CD4-positive, alpha-beta T cell treated with Interleukin-10 for 1 hour (primary cell): ENCODE data around the gene LRRTM4.

Experiments used
- DNase-seq: peaks from one replicate; pipeline ENCODE4 v3.0.0-alpha.2; 2020

LRRTM4 gene

DNA sequence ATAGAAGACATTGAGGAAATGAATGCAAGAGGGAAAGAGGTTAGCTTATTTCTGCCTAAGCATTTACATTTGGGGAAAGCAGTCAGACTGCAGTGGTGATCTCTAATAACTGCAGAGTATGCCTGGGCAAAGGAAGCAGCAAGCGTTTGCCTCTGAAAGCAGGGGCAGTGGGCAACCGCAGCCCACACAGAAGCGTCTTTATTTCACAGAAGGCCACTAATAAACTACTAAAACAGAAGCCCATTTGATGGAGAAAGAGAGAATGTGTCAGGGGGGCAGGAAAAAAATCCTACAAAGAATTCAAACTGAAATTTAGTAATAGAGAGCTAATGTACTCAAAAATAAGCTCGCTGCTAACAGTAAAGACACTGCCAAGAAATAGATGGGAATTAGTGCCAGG, 53.1 kb downstream of the LRRTM4 start:
- no peak for DNase-seq

DNA sequence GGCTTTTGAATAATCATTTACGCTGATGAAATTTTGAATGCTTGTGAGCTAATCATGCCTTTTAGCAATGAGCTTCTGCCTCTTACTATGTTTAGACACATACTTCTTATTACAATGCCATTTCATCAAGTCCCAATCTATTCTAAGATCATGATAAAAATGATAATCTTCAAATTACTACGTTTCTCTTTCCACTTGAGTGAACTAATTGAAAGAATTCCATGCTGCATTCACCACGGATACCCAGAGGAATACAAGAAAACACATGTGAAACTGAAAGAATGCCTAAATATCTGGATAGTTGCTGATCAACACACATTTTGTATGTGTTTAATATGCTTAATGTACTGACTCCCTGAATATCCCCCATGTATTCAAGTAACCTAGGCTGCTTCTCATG, 62.3 kb downstream of the LRRTM4 start:
- DNase-seq: no peak

DNA sequence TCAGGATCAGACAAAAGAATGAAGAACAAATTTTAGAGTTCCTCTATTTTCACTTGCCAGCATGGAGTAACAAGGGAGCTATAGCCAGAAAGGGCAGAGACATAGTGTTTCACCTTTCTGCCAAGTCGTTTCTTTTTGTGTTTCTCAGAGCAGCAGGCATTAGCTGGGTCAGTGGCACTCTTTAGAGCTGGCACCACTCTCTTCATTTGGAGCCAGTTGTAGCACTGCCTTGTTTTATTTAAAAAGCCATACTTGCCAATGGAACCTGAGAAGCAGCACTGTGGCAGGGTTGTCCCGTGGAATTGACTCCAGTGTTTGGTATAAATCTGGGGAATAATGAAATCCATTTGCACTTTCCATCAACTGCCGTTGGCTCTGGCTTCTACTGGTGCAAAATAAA, 64.0 kb downstream of the LRRTM4 start:
- no peak for DNase-seq

DNA sequence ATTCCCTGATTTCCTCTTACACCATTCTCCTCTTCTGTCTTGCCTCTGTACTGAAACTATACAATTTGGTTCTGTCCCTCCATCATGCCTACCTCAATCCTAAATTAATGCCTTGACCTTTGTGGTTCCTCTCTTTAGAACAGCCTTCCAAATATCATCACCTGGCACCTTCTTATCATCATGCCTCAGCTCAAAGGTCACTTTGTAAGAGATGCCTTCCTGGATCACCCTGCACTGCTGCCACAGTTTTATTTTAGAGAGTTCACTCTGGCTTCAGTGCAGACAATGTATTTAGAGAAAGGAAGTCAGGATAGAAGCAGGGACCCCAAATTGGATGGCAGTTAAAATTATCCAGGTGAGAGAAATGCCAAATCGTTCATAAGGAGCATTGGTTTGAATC, 64.5 kb downstream of the LRRTM4 start:
- DNase-seq: no peak

DNA sequence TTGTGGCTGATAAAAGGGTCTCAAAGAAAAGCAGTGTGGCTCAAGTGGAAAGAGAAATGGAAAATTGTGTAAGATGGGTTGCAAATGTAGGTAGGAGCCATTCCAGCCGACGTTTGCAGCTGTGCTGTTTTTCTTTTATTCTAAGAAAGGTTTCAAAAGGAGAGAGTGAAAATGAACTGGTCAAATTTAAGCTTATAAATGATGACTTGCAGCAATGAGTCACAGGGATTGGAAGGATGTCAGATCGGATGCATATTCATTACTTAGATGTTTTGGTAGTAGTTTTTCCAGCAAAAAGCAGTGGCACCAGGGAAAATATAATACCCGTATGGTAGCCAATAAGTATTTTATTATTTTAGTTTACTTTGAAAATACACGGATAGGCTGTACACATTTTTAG, 79.1 kb downstream of the LRRTM4 start:
- DNase-seq: no peak

DNA sequence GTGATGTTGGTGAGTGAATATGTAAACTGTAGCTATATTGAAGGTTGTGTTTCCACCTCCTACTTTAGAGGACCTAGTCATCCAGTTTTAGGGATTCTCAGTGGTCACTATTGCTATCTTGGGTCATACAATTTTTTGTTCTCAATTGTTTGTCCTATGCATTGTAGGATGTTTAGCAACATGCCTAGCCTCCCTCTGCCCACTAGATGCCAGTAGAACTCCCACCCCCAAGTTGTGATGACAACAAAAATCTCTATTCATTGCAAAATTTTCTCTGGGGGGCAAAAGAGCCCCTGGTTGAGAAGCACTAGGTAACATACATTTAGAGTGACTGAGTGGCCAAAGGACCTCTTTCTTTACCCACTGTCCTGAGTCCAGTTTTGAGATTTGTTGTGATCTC, 87.3 kb downstream of the LRRTM4 start:
- no peak for DNase-seq

DNA sequence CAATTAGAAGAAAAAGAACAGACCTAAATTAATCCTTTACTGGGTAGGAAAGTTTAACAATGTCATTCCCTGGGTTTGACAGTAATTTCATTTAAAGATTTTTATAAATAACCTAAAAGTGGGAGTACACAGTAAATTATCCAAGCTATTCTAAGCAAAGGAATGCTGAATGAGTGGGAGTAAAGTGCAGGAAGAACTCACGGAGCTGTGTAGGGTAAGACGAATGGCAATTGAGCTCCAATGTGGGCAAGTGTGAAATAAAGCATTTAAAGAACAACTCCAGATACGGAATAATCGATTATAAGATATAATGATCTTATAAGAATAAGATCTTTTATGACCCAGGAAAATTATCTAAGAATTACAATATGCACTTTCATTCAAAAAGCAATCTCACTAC, 93.2 kb downstream of the LRRTM4 start:
- DNase-seq: no peak

DNA sequence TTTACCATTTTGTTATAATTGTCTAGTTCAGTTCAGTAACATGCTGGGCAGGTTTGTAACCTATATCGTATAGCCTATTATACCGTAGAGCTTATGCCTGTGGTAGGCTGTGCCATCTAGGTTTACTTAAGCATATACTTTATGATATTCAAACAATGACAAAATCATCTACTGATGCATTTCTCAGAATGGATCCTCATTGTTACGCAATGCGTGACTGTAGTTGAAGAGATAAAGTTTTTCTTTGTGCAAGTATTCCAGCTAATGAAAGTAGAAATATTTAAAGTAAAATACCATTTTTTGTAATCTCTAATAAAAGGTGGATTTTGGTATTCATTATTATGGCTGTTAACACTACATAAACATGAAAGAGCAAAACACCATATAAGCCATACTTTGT, 100.2 kb downstream of the LRRTM4 start:
- no peak for DNase-seq

DNA sequence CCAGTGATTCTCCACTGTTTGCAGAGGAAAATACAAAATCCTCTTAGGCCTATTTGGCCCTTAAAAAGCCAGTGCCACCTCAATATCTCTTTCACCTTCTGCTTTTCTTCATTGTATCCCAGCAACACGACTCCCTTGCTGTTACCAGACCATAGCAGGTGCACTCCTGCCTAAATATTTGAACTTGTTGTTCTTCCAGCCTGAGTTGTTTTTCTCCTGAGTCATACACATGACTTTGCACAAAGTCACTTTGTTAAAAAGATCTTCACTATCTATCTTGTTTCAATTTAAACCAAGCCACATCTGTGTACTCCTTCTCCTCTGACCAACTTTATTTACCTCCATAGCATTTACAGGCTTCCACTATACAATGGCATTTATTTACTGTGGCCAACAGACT, 103.6 kb downstream of the LRRTM4 start:
- DNase-seq: no peak

DNA sequence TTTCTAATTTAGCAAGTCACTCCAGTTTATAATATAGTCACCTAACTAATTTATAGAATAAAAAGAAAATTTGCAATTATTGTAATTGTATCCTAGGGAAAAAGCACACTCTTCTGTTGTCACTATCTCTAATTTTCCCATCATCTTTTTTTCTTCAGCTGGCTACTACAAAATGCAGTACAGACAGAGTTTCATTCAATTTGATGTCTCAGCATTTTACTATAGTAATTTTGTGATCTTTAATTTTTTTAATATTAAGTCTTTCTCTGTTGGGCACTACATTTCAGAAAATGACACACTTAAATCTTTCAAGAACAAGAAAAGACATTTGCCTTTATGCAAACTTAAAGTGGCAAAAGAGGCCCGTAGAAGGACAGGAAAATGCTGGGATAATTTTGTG, 118.0 kb downstream of the LRRTM4 start:
- DNase-seq: no peak

DNA sequence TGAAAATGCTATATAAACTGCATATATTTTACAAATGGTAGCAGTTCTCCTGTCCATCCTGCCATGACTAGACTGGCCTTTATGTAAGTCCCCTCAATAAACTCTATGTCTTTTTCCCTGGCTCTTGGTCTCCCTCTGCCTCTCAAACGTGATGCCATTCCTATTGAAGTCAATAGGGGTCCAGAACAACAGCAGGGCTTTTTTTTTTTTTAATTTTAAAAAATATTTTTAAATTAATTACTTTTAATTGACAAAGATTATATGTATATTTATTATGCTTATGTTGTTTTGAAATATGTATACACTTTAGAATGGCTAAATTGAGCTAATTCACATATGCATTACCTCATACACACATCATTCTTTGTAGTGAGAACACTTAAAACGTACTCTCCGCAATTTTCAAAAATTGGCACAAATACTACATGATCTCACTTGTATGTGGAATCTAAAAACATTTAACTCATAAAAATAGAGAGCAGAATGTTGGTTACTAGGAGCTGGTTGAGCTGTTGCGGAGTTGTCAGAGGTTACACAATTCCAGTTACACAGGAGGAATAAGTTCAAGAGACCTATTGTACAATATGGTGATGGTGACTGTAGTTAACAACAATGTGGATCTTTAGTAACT, 123.1 kb downstream of the LRRTM4 start:
- DNase-seq: no peak

DNA sequence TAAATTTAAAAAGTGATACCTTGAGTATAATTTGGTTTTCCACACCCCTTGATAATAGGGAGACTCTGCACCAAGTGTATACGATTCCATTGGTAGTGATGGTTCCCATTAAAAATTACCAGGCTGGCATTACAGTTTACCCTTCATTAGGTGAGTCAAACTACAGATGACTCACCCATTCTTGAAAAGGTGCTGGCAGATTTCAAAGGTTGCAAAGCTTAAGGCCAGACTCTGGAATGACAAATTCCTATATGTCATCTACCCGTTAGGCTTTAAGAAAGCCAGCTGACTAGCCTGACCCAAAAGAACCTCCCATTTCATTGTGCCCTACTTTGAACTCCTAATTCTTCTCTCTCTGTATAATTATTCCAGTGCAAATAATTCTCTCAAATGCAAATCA, 124.4 kb downstream of the LRRTM4 start:
- DNase-seq: no peak

DNA sequence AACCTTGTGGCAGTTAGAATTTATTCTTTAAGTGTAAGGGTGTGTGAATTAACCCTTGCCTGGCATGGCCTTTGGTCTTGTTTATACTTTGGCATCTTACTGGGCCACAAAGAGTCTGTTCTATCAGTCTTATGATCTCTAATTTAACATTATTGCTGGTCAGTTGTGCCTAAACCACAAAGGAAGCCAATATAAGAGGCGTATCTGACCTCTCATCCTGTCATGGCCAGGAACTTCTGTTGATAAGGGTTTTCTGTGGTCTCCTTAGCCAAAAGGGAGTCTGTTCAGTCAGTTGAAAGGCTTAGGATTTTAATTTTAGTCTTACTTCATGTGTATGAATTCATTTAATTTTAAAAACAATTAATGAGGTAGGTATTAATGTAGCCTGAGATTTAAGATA, 127.2 kb downstream of the LRRTM4 start:
- DNase-seq: no peak

DNA sequence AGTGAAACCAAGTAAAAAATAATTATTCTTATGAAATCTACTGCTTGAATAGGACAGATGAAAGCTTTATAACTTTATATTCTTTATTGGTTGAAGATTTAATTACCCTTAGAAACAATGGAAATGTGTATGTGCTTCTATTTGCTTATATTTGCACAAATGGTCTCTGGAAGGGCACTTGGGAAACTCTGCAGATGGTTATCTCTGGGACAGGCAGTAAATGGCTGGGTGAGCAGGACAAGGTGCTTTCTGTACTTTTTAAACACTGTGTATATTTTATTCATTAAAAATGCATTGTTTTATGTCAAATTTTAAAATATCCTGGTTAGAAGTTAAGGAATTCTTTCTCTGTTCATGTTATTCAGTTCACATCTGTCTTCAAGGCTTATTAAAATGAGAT, 131.1 kb downstream of the LRRTM4 start:
- DNase-seq: no peak

DNA sequence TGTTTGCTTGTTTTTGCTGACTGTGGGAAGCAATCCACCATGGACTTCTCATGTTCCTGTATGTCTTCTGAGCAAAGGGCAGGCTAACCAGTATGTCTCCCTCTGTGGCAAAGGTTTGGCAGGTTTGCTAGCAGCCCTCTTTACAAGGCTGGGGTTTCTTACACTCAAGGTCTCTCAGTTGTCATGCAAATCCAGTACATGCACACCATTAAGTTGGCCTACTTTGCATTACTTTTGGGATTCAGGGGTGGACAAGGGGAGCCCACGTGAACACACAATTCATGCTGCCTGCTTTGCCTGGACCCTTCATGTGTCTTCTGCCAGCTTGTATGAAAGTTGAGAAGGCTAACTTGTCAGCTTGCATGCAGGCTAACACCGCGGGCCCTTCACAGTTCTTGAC, 134.9 kb downstream of the LRRTM4 start:
- DNase-seq: no peak

DNA sequence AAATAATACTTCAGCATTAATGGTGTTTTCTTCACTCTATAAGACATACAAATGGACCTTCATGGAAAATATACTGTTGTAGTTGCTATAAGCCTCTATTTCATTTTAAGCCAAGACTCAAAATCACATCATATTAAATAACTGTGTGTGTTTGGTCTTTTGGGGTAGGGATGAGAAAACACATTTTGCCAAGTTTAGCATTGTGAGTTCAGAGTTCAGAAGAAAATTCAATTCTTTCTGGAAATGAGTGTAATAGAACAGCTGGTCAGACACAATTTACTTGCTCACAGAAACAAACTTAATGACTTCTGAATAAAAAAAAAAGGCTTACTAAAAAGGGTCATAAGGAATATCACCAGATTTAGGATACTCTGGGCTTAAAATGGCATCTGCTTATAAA, 149.5 kb downstream of the LRRTM4 start:
- no peak for DNase-seq

DNA sequence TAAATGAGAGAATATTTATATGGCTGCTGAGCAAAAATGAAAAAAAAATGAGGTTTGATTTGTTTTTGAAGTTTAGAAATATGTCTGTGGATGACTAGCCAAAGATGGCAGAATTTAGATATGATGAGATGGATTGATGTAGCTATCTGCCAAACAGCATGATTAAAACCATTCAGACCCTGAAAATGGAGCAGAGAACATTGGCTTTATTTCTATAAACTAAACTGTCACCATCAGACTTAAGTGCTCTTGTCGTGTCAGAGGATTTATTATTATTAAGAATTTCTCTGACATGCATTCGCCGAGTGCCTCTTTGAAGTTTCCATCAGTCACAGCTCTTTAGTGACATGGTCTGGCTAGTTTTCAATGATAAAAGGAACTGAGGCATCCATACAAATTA, 151.7 kb downstream of the LRRTM4 start:
- no peak for DNase-seq

DNA sequence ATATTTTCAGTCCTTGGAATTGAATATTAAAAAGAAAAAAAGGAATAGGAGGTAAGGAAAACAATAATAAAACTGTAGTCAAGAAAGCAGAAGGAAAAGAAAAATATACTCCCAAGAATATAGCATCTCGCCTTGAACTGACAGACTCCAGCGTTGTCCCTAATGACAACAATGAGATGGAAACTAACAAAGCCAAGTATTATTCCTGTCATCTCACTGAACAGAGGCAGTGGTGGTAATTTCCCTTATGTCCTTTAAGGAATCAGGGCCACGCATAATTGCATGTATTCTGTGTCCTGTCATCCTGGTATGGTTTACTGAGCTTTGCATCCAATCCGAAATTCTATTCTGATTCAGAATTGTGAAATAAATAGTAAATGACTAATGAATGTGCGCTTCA, 158.9 kb downstream of the LRRTM4 start:
- DNase-seq: no peak

DNA sequence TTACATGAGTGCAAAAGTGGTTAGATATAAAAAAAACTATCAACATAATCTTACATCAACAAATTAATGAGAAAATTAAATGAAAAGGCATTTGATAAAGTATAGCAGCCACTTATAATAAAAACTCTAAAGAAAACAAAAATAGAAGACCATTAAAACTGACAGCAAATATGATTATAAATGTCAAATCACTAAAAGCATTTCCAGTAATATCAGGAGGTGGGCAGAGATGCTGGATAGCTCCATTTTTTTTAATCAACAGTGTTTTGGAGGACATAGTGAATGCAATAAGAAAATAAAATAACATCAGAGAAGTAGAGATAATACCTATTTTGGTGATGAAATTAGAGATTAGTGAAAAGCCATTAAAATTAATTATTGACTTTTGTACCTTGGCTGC, 173.4 kb downstream of the LRRTM4 start:
- no peak for DNase-seq

DNA sequence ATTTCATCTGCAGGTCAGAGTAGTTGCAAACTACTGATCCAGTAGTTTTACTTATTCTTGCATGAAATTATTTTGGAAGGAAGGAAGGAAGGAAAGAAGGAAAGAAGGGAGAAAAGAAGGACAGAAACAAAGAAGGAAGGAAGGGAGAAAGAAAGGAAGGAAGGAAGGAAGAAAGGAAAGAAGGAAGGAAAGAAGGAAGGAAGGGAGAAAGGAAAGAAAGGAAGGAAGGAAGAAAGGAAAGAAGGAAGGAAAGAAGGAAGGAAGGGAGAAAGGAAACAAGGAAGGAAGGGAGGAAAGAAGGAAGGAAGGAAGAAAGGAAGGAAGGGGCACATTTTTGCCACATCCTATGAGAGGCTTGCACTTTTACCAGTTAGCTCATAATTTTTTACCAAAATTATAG, 186.2 kb downstream of the LRRTM4 start:
- DNase-seq: no peak

DNA sequence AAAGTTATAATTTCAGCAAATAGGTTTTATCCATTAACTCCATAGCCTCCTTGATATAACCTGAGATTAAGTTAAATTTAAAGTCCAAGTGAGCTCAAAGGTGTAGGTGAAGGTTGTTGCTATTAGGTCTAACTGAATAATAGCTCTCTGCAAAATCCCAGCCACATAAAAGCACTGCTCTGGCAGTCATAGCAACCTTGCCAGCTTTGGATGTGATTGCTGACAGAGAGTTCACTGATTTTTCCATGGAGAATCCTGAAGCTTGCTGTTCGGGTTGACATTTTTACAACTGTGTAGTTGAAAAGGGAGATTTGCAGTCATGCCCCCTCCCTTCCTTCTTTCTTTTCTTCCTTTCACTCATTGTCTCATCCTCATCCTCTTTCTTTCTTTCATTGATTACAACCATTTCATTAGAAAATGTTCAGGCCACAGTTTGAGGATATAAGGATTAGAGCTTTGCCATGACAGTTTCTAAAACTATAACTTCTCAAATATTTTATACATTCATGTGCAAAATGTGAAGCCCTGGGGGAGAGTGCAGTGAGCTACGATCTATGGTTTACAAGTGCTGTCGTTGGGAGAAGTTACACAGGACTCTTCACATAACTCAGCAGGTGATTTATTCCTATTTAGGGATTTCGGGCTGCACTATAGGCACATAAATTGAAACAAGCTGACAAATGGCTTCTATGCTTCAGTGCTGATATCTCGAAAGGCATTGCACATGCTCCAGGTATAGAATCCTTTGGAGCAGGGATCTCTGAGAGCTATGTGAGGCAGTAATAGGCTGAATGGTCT, 193.8 kb downstream of the LRRTM4 start:
- DNase-seq: no peak

DNA sequence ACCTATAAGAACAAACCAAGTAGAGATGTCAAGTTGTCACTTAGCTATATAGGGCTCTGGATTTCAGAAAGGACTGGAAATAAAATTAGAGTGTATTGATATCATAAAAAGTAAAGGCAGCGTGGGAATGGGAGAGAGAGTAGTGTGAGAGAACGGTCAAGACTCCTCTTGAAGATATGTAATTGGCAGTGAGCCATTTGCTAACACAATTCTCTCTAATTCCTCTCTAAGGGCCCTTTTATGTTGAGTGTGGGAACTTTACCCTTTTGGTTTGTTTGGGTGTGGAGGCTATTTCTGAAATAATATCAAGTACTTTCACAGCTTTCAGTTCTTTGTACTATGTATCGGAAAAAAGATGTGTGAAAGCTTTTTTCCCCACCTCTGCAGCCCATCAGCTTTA, 196.8 kb downstream of the LRRTM4 start:
- no peak for DNase-seq

DNA sequence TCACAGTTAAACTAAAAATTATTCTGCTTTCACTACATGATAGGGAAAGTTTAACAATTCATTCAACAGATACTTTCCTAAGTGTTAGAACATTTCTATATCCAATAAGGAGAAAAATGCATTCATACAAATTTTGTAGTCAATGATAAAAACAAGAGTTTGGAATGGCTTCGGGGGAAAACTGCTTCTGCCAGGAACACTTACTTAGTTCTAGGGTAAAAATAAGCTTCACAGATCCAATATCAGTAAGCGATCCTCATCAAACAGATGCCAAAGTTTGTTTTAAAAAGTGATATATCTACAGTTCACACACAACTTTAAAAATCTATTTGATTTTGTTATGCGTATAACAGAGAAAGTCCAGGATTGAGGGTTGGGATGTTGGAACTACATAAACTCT, 199.7 kb downstream of the LRRTM4 start:
- no peak for DNase-seq

DNA sequence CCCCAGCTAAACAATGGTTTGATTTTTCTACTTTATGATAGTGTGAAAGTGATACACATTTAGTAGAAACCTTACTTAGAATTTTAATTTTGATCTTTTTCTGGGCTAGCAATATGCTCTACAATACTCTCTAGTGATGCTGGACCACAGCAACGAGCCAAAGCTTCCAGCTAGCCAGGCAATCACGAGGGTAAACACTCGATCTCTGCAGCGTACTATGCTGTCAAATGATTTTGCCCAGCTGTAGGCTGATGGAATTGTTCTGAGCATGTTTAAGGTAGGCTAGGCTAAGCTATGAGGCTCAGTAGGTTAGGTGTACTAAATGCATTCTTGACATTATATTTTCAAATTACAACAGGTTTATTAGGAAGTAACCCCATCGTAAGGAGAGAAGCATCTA, 207.5 kb downstream of the LRRTM4 start:
- DNase-seq: no peak

DNA sequence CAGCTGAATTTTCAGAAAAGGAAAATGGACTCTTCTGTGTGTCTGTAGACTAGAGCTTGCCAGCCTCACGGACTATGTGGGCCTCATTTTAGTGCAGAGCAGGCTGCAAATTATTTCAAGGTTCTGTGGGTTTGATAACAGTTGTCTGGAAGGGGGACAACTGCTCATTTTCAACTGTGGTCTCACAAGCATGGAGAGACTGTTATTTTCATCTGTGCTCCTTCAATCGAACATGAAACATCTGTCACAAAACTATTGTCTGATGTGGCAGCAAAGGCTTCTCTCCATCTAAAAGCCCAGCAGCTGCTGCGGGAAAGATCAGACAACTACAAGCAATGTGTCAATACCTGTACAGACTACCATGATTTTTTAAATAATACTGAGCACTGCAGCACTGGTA, 211.8 kb downstream of the LRRTM4 start:
- no peak for DNase-seq
